ENCODE data around the gene SERPINA12. TPM values are rescaled to one million over a fixed set of nuclear protein-coding genes. Genes with fewer than 3 reads are reported as not detected.

SERPINA12 gene
- total RNA-seq, 1 experiment from 2014 or later = not detected

- Histone ChIP-seq H2BK20ac (ENCODE audit: low read depth, low read length, poor library complexity, severe bottlenecking) (no peak overlapping the region), H3K9me3 (ENCODE audit: control insufficient read depth, low read depth, low read length) (no peaks in the 10 kb centered on the region), H3K27ac (ENCODE audit: insufficient read length, low read depth, low read length) (no peak overlapping the region), H3K4ac (ENCODE audit: low read depth, low read length) (no peak overlapping the region), H4K20me1 (ENCODE audit: control insufficient read depth, insufficient read depth, insufficient read length) (no peaks in the 10 kb centered on the region), H3T11ph (ENCODE audit: low read length) (no peak overlapping the region), H2BK120ac (ENCODE audit: low read depth, low read length, poor library complexity, severe bottlenecking) (no peak overlapping the region), H2AK5ac (ENCODE audit: insufficient read length, low read length) (no peak overlapping the region), H2BK5ac (ENCODE audit: insufficient read length, low read length) (no peak overlapping the region), H3K79me2 (ENCODE audit: insufficient read depth, low read length) (no peaks in the 10 kb centered on the region), H3K79me1 (ENCODE audit: insufficient read depth, low read depth, low read length, poor library complexity, severe bottlenecking) (no peaks in the 10 kb centered on the region), H3K23me2 (ENCODE audit: insufficient read length, low read depth, low read length, poor library complexity, severe bottlenecking) (no peaks in the 10 kb centered on the region), H3K56ac (ENCODE audit: insufficient read length, low read depth, low read length) (no peak overlapping the region), H4K8ac (replicated peaks; ENCODE audit: insufficient read length, low read depth, low read length) (no peak overlapping the region), H3K14ac (ENCODE audit: insufficient read depth, low read length) (no peak overlapping the region), H2AFZ (ENCODE audit: low read length) (no peak overlapping the region), H3K9ac (ENCODE audit: extremely low read depth, insufficient read length, low read length) (no peak overlapping the region), H2BK15ac (ENCODE audit: low read depth, low read length) (no peak overlapping the region), H3K4me1 (ENCODE audit: insufficient read depth, low read length) (no peaks in the 10 kb centered on the region), H3K18ac (ENCODE audit: insufficient read length, low read depth, low read length) (no peak overlapping the region), H3K27me3 (ENCODE audit: insufficient read depth, low read length) (no peaks in the 10 kb centered on the region; the same call in 1 of the 2 replicates), H4K5ac (ENCODE audit: insufficient read length, low read depth, low read length) (no peak overlapping the region), H4K91ac (ENCODE audit: insufficient read length, low read depth, low read length) (no peak overlapping the region), H3K23ac (ENCODE audit: insufficient read length, low read depth, low read length) (no peak overlapping the region), H2BK12ac (ENCODE audit: insufficient read length, low read depth, low read length) (no peak overlapping the region), H3K4me2 (ENCODE audit: insufficient read depth, insufficient read length, low read length) (no peak overlapping the region)
- H3K9me3 Mint-ChIP-seq = peaks cover 7 to 8% of the 10 kb centered on the region in 2 experiments; a peak in 4 of 5 replicates
- H3K27ac Mint-ChIP-seq = no peak overlapping the region
- DNase-seq = peak; percentile 3
- H3K36me3 Mint-ChIP-seq (ENCODE audit: insufficient read depth in 1 of 3, low read depth in 3 of 3) = peaks cover 0 to 3% (median 0%) of the 10 kb centered on the region in 3 experiments; a peak in 1 of 7 replicates
- no peaks in the 10 kb centered on the region; a peak in 1 of 4 replicates for H3K4me1 Mint-ChIP-seq
- TF ChIP-seq CTCF (conservative IDR thresholded peaks at IDR 0.05) = no peak
- no peak overlapping the region for H3K4me3 Mint-ChIP-seq
- no CpG with 5 or more reads among the region's 2 CpGs for WGBS (ENCODE audit: extremely low coverage, insufficient read length, low lambda C conversion rate)
- peaks cover 17% of the 10 kb centered on the region for H3K27me3 Mint-ChIP-seq (ENCODE audit: low read depth)
These were observed 39.0 kb downstream of the SERPINA12 start for GRCh38 chr14:94470311-94470710.

Measured in H9 (cell line).